Renal pelvis (tissue), 4 donors: ENCODE results near the gene CNPY3. TPM values are rescaled to one million over a fixed set of nuclear protein-coding genes. Genes with fewer than 3 reads are reported as not detected.

ENCODE experiments used
- DNase-seq: peaks from one replicate; pipeline ENCODE4 v3.0.0-alpha.2; 2013
- polyA plus RNA-seq, 3 donors: library from polyadenylated mRNA; unstranded; fragments of 120-200 nt; gene quantifications; one replicate each; pipeline ENCODE4 v1.2.1, GENCODE V29; 2013; ENCODE audit not compliant: insufficient read length in 3 of 3

Gene CNPY3
- polyA plus RNA-seq, 3 donors, result 59.3 to 68.5 (median 61.7) TPM

DNA sequence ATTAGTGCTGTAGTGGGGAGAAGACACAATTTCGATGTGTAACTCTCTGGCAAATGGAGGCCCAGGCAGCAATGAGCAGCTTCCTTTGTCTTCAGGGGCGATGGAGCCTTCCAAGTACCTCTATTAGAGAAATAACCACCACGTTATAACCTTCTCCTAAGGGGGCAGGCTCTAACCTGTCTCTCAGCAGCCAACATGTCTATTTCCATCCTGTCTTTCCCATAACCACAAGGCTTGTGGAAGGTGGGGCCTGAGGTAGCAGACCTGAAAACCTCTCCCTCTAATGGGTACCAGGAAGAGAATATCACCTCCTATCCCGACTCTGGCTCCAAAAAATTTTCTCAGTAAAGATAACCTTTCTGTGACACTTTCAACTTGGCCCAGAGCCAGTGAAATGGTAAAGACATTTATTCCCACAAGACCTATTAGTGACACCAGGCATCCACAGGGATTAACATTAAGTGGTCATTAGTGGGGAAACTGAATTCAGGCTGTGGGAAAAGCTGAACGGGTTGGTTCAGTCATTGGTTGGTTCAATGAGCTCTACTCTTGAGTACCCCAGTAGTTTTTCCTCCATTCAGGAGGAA, 45.7 kb downstream of the CNPY3 start:
- no peak for DNase-seq

- DNase-seq, result no peak
Observed at GRCh38 chr6:42978487-42978838, 49.2 kb downstream of the CNPY3 start.

- peak; percentile 90 for DNase-seq
Observed at GRCh38 chr6:42978839-42979522, 49.7 kb downstream of the CNPY3 start, which contains the start of gene PEX6. Gene PEX6 (minus strand): TSS chr6:42979181. CDS start chr6:42979150, 31 bp downstream.

DNA sequence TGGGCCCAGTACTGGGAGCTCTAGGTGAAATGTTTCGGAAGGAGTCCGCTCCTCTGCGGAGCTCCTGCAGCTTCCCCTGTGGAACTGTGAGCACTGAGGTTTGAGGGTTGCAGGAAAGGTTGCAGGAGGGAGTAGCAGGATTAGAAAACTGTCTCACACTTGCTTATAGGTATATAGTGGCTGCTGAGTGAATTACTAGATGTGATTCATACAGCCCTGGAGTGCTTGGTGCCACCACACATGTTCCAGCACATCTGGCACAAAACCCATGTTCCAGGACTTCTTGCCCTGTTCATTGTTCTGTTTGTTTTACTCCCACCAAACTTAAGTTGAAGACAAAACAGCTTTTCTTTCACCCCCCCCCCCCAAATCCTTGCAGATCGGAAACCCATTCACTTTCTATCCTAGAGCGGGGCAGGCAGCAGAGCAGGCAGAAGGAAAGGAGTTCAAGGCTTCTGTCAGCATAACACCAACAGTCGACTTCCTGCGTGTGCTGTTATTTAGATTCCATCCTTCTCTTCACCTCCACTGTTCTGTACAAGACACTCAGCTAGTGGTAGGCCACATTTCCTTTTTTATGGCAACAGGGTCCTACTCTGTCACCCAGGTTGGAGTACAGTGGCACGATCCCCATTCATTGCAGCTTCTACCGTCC, 50.4 kb downstream of the CNPY3 start:
- DNase-seq, result no peak

DNA sequence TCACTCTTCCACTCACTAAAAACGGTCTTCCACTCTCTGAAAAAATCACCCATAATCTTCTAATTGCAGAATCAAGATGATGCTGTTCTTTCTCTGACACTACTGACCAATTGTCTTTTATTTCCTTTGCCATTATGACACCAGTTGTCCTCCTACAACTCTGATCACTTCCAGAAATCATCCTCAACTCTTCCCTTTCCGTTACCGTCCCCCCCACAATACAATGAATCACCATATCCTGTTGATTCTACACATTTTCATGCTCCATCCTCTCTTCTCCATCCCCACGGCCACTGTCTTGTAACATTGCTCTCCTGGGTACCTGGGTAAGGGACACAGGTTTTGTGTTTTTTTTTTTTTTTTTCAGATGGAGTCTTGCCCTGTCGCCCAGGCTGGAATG, 52.6 kb downstream of the CNPY3 start:
- DNase-seq, result no peak

- peak; percentile 99 for DNase-seq
Observed at GRCh38 chr6:42984001-42984923, 55.0 kb downstream of the CNPY3 start, which contains the start of gene PPP2R5D. Gene PPP2R5D (plus strand): TSS chr6:42984570. CDS start chr6:42984678, 108 bp downstream.

DNA sequence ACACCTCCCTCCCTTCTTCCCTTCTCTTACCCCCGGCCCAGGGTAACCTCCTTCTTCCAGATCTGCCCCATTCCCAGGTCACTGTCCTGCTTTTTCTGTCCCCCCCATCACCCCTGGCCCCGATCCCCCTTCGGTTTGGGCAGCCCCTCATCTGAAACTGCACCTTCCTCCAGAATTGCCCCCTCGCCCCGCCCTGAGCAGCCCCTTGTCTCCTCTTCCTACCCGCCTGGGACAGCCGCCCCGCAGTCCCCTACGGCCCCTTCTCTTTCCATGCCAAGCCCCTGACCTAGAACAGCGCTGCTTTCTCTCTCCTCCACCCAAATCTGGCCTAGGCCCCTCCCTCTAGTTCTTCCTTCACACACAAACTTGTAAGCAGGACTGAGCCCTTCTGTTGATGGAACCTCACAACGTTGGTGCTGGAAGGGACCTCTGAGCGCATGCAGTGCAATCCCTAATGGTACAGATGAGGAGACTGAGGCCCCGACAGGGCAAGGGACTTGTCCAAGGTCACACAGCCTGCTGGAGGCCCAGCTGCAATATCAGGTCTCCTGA, 55.7 kb downstream of the CNPY3 start:
- DNase-seq, result no peak

- DNase-seq, result no peak
Observed at GRCh38 chr6:42987533-42988451, 58.5 kb downstream of the CNPY3 start.

- no peak for DNase-seq
Observed at GRCh38 chr6:42988486-42989020, 59.3 kb downstream of the CNPY3 start.

Other genes with a start within 250 kb of the CNPY3 start
- gene PRPH2, start 206.9 kb upstream of the CNPY3 start, polyA plus RNA-seq, result 1 to 10 TPM; 2.3 to 3.0 (median 2.9) TPM
- gene TBCC, start 183.4 kb upstream of the CNPY3 start, polyA plus RNA-seq, result 10 to 100 TPM; 24.3 to 26.1 (median 24.6) TPM
- gene BICRAL, start 147.4 kb upstream of the CNPY3 start, polyA plus RNA-seq, result 10 to 100 TPM; 13.9 to 17.3 (median 15.2) TPM
- gene RPL7L1, start 49.9 kb upstream of the CNPY3 start, polyA plus RNA-seq, result 100 to 1,000 TPM in 2 of 3 donors, 10 to 100 TPM in 1; 87.3 to 135 (median 113) TPM
- gene PTCRA, start 13.4 kb upstream of the CNPY3 start, polyA plus RNA-seq, result under 1 TPM; 0.23 to 0.48 (median 0.41) TPM
- 1 to 10 TPM in 2 of 3 donors, under 1 TPM in 1; 0.57 to 1.9 (median 1.5) TPM for gene GNMT, start 31.3 kb downstream of the CNPY3 start, polyA plus RNA-seq
- 10 to 100 TPM; 27.8 to 35.3 (median 33.0) TPM for gene PEX6, start 49.7 kb downstream of the CNPY3 start, polyA plus RNA-seq
- gene PPP2R5D, start 55.1 kb downstream of the CNPY3 start, polyA plus RNA-seq, result 10 to 100 TPM; 60.6 to 63.9 (median 62.5) TPM
- 100 to 1,000 TPM in 1 of 3 donors, 10 to 100 TPM in 2; 82.2 to 103 (median 85.9) TPM for gene MEA1, start 84.5 kb downstream of the CNPY3 start, polyA plus RNA-seq
- 100 to 1,000 TPM in 2 of 3 donors, 10 to 100 TPM in 1; 95.6 to 106 (median 106) TPM for gene KLHDC3, start 84.8 kb downstream of the CNPY3 start, polyA plus RNA-seq
- 10 to 100 TPM; 54.1 to 59.7 (median 56.8) TPM for gene RRP36, start 92.1 kb downstream of the CNPY3 start, polyA plus RNA-seq
- 10 to 100 TPM; 55.9 to 62.2 (median 59.2) TPM for gene CUL7, start 124.4 kb downstream of the CNPY3 start, polyA plus RNA-seq
- gene MRPL2, start 130.0 kb downstream of the CNPY3 start, polyA plus RNA-seq, result 10 to 100 TPM; 65.2 to 69.9 (median 69.9) TPM
- 10 to 100 TPM; 58.0 to 82.5 (median 78.5) TPM for gene KLC4, start 130.2 kb downstream of the CNPY3 start, polyA plus RNA-seq
- 100 to 1,000 TPM; 229 to 267 (median 251) TPM for gene PTK7, start 146.8 kb downstream of the CNPY3 start, polyA plus RNA-seq
- 10 to 100 TPM; 29.0 to 34.7 (median 32.5) TPM for gene SRF, start 241.8 kb downstream of the CNPY3 start, polyA plus RNA-seq